Activated B cell treated with CpG ODN at 0.5 μM for 24 hours (primary cell): ENCODE results near the gene FGF9. TPM values are rescaled to one million over a fixed set of nuclear protein-coding genes. Genes with fewer than 3 reads are reported as not detected.
A peak's percentile ranks its signal among the peaks of the same experiment; 100 is the strongest.

Source experiments
- ATAC-seq: fragments of 200-7000 bp; cut with Tn5 transposase; one replicate; pipeline ENCODE4 v1.10.0; 2021; ENCODE audit warnings: low read depth, mild to moderate bottlenecking, moderate library complexity
- CTCF ChIA-PET: fragments of 350-600 bp; sonication (Branson Sonifier 250); formaldehyde crosslinking; loops from one replicate; lab custom pipeline; 2021; ENCODE audit warnings: antibody characterized with exemption; lab: Charles Lee
- POLR2A ChIA-PET: fragments of 350-600 bp; sonication (Branson Sonifier 250); formaldehyde crosslinking; loops from one replicate; lab custom pipeline; 2021; ENCODE audit warnings: antibody characterized with exemption; lab: Charles Lee
- DNase-seq: peaks from one replicate; pipeline ENCODE4 v3.0.0; 2022
- H3K27ac Mint-ChIP-seq: one replicate; pipeline ENCODE4 v1.8.0; 2020; ENCODE audit warnings: mixed read lengths
- H3K27me3 Mint-ChIP-seq: one replicate; pipeline ENCODE4 v1.8.0; 2021; ENCODE audit warnings: mixed read lengths
- H3K36me3 Mint-ChIP-seq: one replicate; pipeline ENCODE4 v1.8.0; 2021; ENCODE audit warnings: low read depth, mixed read lengths
- H3K4me1 Mint-ChIP-seq: one replicate; pipeline ENCODE4 v1.8.0; 2021; ENCODE audit warnings: mixed read lengths
- H3K4me3 Mint-ChIP-seq: one replicate; pipeline ENCODE4 v1.8.0; 2020; ENCODE audit warnings: mild to moderate bottlenecking, mixed read lengths
- H3K9me3 Mint-ChIP-seq: one replicate; pipeline ENCODE4 v1.8.0; 2020; ENCODE audit warnings: mixed read lengths
- CTCF ChIP-seq: fragments of 200-600 bp; IDR thresholded peaks from one replicate; pipeline ENCODE4 v1.8.0; 2022; ENCODE audit warnings: antibody characterized with exemption, mild to moderate bottlenecking
- intact Hi-C: fragments of 100-400 bp; cut with micrococcal nuclease; formaldehyde crosslinking; loops from one replicate; pipeline ENCODE4 v1.15.1; 2024
- total RNA-seq: library from RNA; stranded (reverse); gene quantifications from 2 replicates; pipeline ENCODE4 v1.2.3, GENCODE V29; 2022

The FGF9 gene
- total RNA-seq, 1 donor from 2014 or later = 0.22 TPM

DNA sequence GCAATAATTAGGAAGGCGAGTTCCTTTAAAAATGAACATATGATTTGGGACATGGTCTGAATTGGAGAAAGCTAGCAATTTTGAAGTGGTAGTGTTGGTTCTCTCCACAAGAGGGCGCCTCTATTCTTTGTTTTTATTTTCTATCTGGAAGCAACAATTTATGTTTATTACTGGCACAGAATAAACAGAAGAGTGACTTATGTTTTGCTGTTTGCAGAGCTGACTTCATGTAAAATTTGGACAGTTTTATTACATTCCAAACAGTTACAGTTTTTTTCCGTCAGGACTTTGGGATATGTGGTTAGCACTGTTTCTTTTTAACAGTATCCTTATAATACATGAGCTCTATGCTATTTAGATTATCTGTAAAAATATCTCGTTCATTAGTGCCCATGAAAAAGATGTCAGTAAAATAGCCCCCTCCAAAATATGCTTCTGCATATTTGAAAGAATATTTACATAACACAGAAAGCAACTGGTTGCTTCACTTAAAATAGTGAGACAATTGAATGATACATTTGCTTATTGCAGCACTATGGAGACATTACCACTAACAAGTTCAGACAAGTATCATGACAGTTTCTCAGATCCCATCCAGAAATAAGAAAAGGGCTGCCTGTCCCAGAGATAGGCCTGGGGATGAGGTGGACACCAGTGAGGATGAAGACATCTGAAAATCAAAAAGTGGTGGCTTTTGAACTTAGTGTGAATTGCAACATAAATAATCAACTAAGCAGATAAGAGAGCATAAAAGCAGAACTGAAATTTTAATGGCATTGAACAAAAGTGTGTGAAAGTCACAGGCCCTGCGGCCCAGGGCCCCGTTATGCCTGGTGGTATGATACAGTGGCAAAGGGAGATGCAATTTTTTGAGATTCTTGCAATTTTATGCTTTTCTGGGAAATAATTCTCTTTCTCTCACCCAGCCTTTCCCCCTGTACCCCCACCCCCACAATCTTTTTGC is 32.3 kb upstream of the FGF9 start:
- TF ChIP-seq CTCF = peak; percentile 40
- Mint-ChIP-seq H3K27ac (no peak overlapping the region), H3K9me3 (no peaks in the 10 kb centered on the region), H3K4me1 (no peaks in the 10 kb centered on the region), H3K4me3 (no peak overlapping the region), H3K27me3 (peaks cover 12% of the 10 kb centered on the region), H3K36me3 (no peaks in the 10 kb centered on the region)
- intact Hi-C loops = loop anchor here (1.0 to 10.0 kb wide), 8 partner anchors 32 to 1382 kb away; no protein-coding TSS in a partner anchor
- POLR2A ChIA-PET = interaction anchor here (1.2 to 1.4 kb wide), 2 partner anchors 31 to 35 kb away, joined by 4 read pairs; partner anchors contain the start of gene MICU2
- DNase-seq (no peak), ATAC-seq (no peak)
- CTCF ChIA-PET = interaction anchor here (0.6 to 4.0 kb wide), 27 partner anchors 8 to 1382 kb away, joined by 3 to 30 read pairs (median 3); partner anchors contain the start of gene FGF9

GRCh38 chr13:21639561-21639960 is 31.3 kb upstream of the FGF9 start:
- H3K4me3 Mint-ChIP-seq = no peak overlapping the region

GRCh38 chr13:21641629-21642028 is 29.2 kb upstream of the FGF9 start:
- no peak for TF ChIP-seq CTCF
- Mint-ChIP-seq H3K9me3 (peaks cover 2% of the 10 kb centered on the region), H3K27me3 (peaks cover 8% of the 10 kb centered on the region), H3K27ac (no peak overlapping the region), H3K4me3 (no peak overlapping the region), H3K36me3 (no peaks in the 10 kb centered on the region), H3K4me1 (no peaks in the 10 kb centered on the region)
- intact Hi-C loops = no loop called here
- ATAC-seq (no peak), DNase-seq (no peak)
- POLR2A ChIA-PET = no interaction called here
- CTCF ChIA-PET = interaction anchor here (0.6 to 1.5 kb wide), 3 partner anchors 34 to 1379 kb away, joined by 3 to 5 read pairs (median 3); no protein-coding TSS in a partner anchor

More at GRCh38 chr13:21639561-21639960, 31.3 kb upstream of the FGF9 start:
- CTCF ChIA-PET = interaction anchor here (0.8 to 4.0 kb wide), 6 partner anchors 11 to 1155 kb away, joined by 3 to 30 read pairs (median 4); no protein-coding TSS in a partner anchor
- Mint-ChIP-seq H3K36me3 (no peaks in the 10 kb centered on the region), H3K4me1 (no peaks in the 10 kb centered on the region), H3K9me3 (peaks cover 2% of the 10 kb centered on the region), H3K27ac (no peak overlapping the region), H3K27me3 (peaks cover 12% of the 10 kb centered on the region)
- intact Hi-C loops = loop anchor here (5.0 to 10.0 kb wide), 2 partner anchors 105 to 1118 kb away; no protein-coding TSS in a partner anchor
- DNase-seq (no peak), ATAC-seq (no peak)
- POLR2A ChIA-PET = interaction anchor here (1.5 kb wide), 1 partner anchor 30 kb away, joined by 5 read pairs; no protein-coding TSS in a partner anchor
- no peak for TF ChIP-seq CTCF

DNA sequence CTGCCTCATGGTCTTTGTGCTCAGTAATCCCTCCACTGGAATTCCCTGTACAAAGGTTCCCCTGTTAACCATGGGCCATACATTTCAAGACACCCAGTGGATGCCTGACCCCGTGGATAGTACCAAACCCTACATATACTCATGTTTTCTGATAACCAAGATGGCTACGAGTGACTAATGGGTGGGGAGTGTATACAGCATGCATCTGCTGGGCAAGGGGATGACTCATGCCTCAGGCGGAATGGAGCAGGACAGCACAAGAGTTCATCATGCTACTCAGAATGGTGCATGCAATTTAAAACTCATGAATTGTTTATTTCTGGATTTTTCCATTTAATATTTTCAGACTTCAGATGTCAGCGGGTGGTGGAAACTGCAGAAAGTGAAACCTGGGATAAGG is 13.3 kb upstream of the FGF9 start:
- ATAC-seq = no peak
- ChIA-PET POLR2A (no interaction called here), CTCF (interaction anchor here (0.7 kb wide), 1 partner anchor 20 kb away, joined by 3 read pairs; no protein-coding TSS in a partner anchor)
- peaks cover 10% of the 10 kb centered on the region for H3K9me3 Mint-ChIP-seq
- peaks cover 38% of the 10 kb centered on the region for H3K27me3 Mint-ChIP-seq
- no peak for DNase-seq
- intact Hi-C loops = no loop called here
- H3K27ac Mint-ChIP-seq = no peak overlapping the region
- no peaks in the 10 kb centered on the region for H3K36me3 Mint-ChIP-seq
- no peak overlapping the region for H3K4me3 Mint-ChIP-seq
- TF ChIP-seq CTCF = no peak
- H3K4me1 Mint-ChIP-seq = no peaks in the 10 kb centered on the region

DNA sequence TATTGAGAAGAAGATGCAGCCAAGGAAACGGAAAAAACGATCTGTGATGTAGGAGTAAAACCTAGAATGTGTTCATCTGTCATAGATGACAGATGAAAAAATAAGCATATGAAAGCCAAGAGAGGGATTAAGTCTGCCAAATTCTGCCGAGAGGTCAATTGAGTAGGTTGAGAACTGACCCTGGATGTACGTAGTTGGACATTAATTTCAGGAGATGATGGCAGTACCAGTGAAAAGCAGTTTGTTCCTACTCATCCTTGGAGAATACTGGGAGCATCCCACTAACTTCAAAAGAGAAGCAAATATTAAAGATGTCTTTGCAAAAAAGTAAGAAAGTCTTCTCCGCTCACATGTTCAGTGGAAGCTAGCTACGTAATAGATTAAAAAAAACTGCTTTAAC is 11.8 kb upstream of the FGF9 start:
- ATAC-seq (no peak), DNase-seq (no peak)
- ChIA-PET POLR2A (no interaction called here), CTCF (no interaction called here)
- TF ChIP-seq CTCF = no peak
- intact Hi-C loops = no loop called here
- no peaks in the 10 kb centered on the region for H3K4me1 Mint-ChIP-seq
- H3K4me3 Mint-ChIP-seq = no peak overlapping the region
- no peaks in the 10 kb centered on the region for H3K36me3 Mint-ChIP-seq
- H3K9me3 Mint-ChIP-seq = peaks cover 10% of the 10 kb centered on the region
- H3K27me3 Mint-ChIP-seq = peaks cover 33% of the 10 kb centered on the region
- H3K27ac Mint-ChIP-seq = no peak overlapping the region
